Stimulated activated CD8-positive, alpha-beta memory T cell treated with anti-CD3 and anti-CD28 coated beads, Interleukin-4, amount 100 ng/mL, for 24 hours (primary cell): ENCODE measurements around the gene AXL.
A peak's percentile ranks its signal among the peaks of the same experiment; 100 is the strongest.
"Not testable (repeated sequence)": the region's sequence is repeated elsewhere in the genome, so short reads cannot be mapped to it uniquely, and the experiment has no call there.

Experiments
- DNase-seq: peaks from one replicate; pipeline ENCODE4 v3.0.0-alpha.2; 2020; ENCODE audit warnings: low read depth

Gene AXL

DNA sequence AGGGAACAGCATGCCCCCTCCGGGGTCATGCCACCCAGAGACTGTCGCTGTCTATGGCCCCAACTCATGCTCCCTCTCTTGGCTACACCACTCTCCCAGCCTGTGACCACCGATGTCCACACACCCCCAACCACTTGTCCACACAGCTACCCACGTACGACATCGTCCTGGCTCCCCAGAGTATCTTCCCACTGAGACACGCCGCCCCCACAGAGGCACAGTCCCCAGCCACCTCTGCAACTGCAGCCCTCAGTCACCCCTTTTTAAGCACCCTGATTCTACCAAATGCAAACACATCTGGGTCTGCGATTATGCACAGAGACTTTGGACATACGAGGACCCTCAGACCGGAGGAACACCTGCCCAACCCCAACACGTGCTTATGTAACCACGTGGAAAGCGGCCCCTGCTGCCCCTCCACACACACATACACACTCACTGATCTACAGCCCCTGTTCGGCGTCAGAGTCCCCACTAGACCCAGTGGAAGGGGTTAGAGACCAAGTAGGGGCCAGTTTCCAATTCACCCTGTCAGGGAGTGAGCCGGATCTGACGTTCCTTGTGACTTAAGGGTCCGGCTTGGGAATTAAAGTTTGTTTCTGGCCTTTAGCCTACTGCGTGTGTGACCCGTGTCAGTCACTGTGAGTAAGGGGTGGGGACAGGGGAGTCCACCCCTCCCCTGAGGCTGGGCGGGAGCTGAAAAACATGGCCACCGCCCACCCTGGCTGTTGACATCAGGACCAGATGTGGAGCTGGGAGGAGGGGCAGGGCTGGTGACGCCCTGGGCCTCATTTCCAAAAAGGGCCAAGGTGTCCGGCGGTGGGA, 11.9 kb upstream of the AXL start:
- no peak for DNase-seq

DNA sequence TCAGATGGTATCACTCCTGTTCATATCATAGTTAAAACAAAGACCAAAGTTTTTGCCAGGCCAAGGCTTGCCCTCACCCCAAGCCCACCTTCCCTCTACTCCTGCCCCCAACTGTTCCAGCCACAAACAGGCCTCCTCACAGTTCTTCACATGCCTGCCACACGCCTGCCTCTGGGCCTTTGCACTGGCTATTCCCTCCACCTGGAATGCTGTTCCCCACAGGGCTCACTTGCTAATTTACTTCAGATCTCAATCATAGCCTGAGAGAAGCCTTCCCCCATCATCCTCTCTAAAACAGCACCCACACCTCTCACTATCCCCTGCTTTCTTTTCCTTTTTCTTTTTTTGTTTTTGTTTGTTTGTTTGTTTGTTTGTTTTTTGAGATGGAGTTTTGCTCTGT, 4.9 kb upstream of the AXL start:
- no peak for DNase-seq

- DNase-seq = no peak
Observed at GRCh38 chr19:41217741-41218140, 1.3 kb upstream of the AXL start.

- DNase-seq = no peak
Observed at GRCh38 chr19:41218249-41218614, 791 bp upstream of the AXL start.

DNA sequence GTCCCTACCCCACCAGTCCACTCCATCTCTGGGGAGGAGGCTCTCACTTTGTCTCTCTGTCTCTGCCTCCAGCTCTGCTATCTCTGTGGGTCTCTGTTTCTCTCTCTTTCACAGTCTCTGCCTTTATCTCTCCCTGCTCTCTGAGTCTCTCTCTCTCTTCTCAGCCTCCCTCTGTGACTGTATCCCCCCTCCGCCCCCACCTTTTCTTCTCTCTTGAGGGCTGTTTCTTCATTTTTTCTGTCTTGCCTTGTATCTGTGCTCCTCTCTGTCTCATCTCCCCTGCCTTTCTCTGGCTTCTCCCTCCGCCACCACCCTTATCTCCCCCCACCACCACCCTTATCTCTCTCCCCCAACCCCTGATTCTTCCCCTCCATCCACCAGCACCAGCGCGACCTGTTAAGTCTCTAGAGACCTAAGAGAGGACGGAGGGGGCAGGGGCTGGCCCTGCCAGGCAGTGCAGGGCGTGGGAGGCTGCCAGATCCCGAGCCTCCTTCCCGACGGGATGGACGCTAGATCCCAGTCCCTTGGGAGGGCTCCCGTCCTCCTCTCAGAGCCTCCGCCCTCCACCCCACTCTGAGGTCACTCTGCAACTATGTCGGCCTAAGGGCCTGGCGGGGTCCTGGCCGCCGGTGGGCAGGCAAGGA, 1.0 kb downstream of the AXL start:
- no peak for DNase-seq

- no peak for DNase-seq
Observed at GRCh38 chr19:41220811-41221210, 1.8 kb downstream of the AXL start.

GRCh38 chr19:41221514-41222205, 2.6 kb downstream of the AXL start:
- DNase-seq = no peak

GRCh38 chr19:41222240-41222639, 3.2 kb downstream of the AXL start:
- DNase-seq = no peak

GRCh38 chr19:41223431-41224234, 4.6 kb downstream of the AXL start:
- no peak for DNase-seq

- no peak for DNase-seq
Observed at GRCh38 chr19:41224632-41225031, 5.6 kb downstream of the AXL start.

DNA sequence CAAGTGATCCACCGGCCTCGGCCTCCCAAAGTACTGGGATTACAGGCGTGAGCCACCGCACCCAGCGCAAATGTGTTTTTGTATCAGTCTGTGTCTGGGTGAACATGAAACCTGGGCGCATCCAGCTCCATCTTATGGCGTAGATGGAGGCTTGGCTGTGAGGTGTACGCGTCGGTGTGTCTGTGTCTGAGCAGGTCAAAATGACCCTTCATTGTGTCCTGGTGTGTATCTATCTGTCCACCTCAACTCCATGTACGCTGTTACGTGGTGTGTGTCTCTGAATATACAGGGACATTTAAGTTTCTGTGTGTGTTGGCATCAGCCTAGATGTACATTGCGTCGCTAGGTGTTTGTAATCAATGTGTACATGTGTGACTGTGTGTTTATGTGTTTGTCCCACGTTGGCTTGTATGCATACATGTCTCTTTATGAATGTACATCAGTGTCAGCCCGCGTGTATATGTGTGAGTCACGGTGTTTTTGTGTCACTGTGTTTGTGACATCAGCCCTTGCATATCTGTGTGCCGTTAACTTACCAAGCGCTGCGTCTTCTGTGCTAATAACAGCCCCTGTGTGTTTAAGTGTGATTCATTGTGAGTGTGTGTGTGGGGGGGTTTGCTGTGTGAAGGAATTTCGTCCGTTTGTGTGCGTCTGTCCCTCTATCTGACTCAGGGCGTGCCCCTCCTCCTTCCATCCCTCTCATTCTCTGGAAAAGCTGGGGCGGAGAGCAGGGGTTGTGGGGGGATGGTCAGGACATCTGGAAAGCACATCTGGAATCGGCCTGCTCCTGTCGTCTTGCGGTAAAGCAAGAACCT, 6.4 kb downstream of the AXL start:
- DNase-seq = peak; percentile 10

- DNase-seq = peak; percentile 6
Observed at GRCh38 chr19:41226053-41226873, 7.2 kb downstream of the AXL start.

DNA sequence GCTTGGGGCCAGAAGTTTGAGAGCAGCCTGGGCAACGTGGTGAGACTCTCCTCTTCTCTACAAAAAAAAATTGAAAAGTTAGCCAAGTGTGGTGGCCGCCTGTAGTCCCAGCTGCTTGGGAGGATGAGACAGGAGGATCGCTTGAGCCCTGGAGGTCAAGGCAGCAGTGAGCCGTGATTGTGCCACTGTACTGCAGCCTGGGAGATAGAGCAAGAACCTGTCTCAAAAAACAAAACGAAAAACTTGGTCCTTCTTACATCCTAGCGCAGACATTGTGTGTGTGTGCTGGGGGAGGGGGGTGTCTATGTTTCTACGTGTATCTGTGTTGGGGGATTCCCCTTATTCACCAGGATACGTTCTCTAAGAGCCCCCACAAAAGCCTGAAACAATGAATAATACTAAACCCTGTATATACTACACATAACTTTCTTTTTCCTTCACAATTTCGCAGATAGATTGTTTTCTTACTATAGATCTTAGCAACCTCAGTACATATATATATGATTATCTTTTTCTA, 7.9 kb downstream of the AXL start:
- no peak for DNase-seq

GRCh38 chr19:41228486-41228885, 9.5 kb downstream of the AXL start:
- DNase-seq = no peak

GRCh38 chr19:41229338-41229737, 10.3 kb downstream of the AXL start:
- not testable (repeated sequence) for DNase-seq

- DNase-seq = no peak
Observed at GRCh38 chr19:41230067-41230857, 11.2 kb downstream of the AXL start.

DNA sequence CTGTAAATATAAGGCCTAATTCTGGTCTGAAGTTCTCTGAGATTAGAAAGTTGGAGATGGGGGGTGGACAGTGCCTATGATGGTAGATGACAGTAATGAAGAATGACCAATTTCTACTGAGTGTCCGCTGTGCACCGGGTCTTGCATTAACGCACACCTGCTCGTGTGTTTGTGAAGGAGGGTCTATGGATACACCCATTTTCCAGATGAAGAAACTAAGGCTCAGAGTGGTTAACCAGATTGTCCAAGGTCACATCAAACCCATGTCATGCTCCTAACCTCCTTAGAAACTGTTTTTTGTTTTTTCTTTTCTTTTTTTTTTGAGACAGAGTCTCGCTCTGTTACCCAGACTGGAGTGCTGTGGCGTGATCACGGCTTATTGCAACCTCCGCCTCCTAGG, 13.7 kb downstream of the AXL start:
- DNase-seq = no peak

- no peak for DNase-seq
Observed at GRCh38 chr19:41233748-41234240, 14.8 kb downstream of the AXL start.

- DNase-seq = no peak
Observed at GRCh38 chr19:41234512-41235168, 15.6 kb downstream of the AXL start.
